GM23338 (cell line): ENCODE data around the gene DAZAP1. TPM values are rescaled to one million over a fixed set of nuclear protein-coding genes. Genes with fewer than 3 reads are reported as not detected.
"Not testable (repeated sequence)": the region's sequence is repeated elsewhere in the genome, so short reads cannot be mapped to it uniquely, and the experiment has no call there.

Experiments used
- ATAC-seq: fragments of 200-7000 bp; cut with Tn5 transposase; 3 replicates; pipeline ENCODE4 v1.9.1; 2020
- DNase-seq: peaks from one replicate; pipeline ENCODE4 v3.0.0-alpha.2; 2015; ENCODE audit warnings: low spot score
- H2AFZ ChIP-seq: fragments of 200-600 bp; sonication (generic); 2 replicates; pipeline ENCODE4 v1.8.0; 2016; ENCODE audit warnings: antibody characterized with exemption, mild to moderate bottlenecking, moderate library complexity
- H3F3A ChIP-seq: fragments of 200-600 bp; sonication (generic); replicated peaks from 2 replicates; pipeline ENCODE4 v1.8.0; 2017; ENCODE audit warnings: antibody characterized with exemption, mixed run types, low read depth
- H3K27ac ChIP-seq: fragments of 200-600 bp; sonication (generic); 2 replicates; pipeline ENCODE4 v1.6.1; 2016; ENCODE audit warnings: low read depth
- H3K27me3 ChIP-seq: fragments of 200-600 bp; sonication (generic); 2 replicates; pipeline ENCODE4 v1.8.0; 2016; ENCODE audit warnings: mild to moderate bottlenecking, mixed run types, moderate library complexity; ENCODE audit not compliant: insufficient read depth
- H3K36me3 ChIP-seq: fragments of 200-600 bp; sonication (generic); 2 replicates; pipeline ENCODE4 v1.8.0; 2016; ENCODE audit warnings: mild to moderate bottlenecking; ENCODE audit not compliant: insufficient read depth
- H3K4me1 ChIP-seq: fragments of 200-600 bp; sonication (generic); 2 replicates; pipeline ENCODE4 v1.8.0; 2016; ENCODE audit warnings: mild to moderate bottlenecking, moderate library complexity; ENCODE audit not compliant: insufficient read depth
- H3K4me2 ChIP-seq: fragments of 200-600 bp; sonication (generic); 2 replicates; pipeline ENCODE4 v1.7.1; 2017; ENCODE audit warnings: mixed run types
- H3K4me3 ChIP-seq: fragments of 200-600 bp; sonication (generic); 2 replicates; pipeline ENCODE4 v1.6.1; 2016; ENCODE audit warnings: mixed run types
- H3K79me2 ChIP-seq: fragments of 200-600 bp; sonication (generic); replicated peaks from 2 replicates; pipeline ENCODE4 v1.8.0; 2017; ENCODE audit warnings: mild to moderate bottlenecking; ENCODE audit not compliant: insufficient read depth
- H3K9me2 ChIP-seq: fragments of 200-600 bp; sonication (generic); 2 replicates; pipeline ENCODE4 v1.8.0; 2017; ENCODE audit not compliant: insufficient read depth
- H4K20me1 ChIP-seq: fragments of 200-600 bp; sonication (generic); replicated peaks from 2 replicates; pipeline ENCODE4 v1.8.0; 2017; ENCODE audit warnings: mild to moderate bottlenecking; ENCODE audit not compliant: insufficient read depth
- H3K27ac Mint-ChIP-seq: 2 replicates; pipeline ENCODE4 v1.8.0; 2020; ENCODE audit warnings: inconsistent platforms, mild to moderate bottlenecking, moderate library complexity, mixed read lengths
- H3K27me3 Mint-ChIP-seq: 3 replicates; pipeline ENCODE4 v1.8.0; 2022; ENCODE audit warnings: low read depth, mild to moderate bottlenecking, moderate library complexity, mixed read lengths, inconsistent platforms; ENCODE audit not compliant: insufficient read depth, poor library complexity
- H3K36me3 Mint-ChIP-seq: 3 replicates; pipeline ENCODE4 v1.8.0; 2021; ENCODE audit warnings: low read depth, mild to moderate bottlenecking, inconsistent platforms, moderate library complexity, mixed read lengths
- H3K4me1 Mint-ChIP-seq: 3 replicates; pipeline ENCODE4 v1.8.0; 2020; ENCODE audit warnings: mild to moderate bottlenecking, inconsistent platforms, mixed read lengths
- H3K4me3 Mint-ChIP-seq: 3 replicates; pipeline ENCODE4 v1.8.0; 2021; ENCODE audit warnings: moderate library complexity, mild to moderate bottlenecking, inconsistent platforms, mixed read lengths
- H3K9me3 Mint-ChIP-seq: 3 replicates; pipeline ENCODE4 v1.8.0; 2020; ENCODE audit warnings: moderate library complexity, mild to moderate bottlenecking, inconsistent platforms, mixed read lengths
- CREB1 ChIP-seq: fragments of 250-450 bp; sonication (Bioruptor Pico); IDR thresholded peaks from 2 replicates; pipeline ENCODE4 v1.5.0; 2020; ENCODE audit warnings: low read depth, mild to moderate bottlenecking, moderate library complexity
- JUNB ChIP-seq: IDR thresholded peaks from one replicate; pipeline ENCODE4 v1.6.1; 2016; ENCODE audit warnings: antibody characterized with exemption; ENCODE audit not compliant: unreplicated experiment
- NANOG ChIP-seq: IDR thresholded peaks from 2 replicates; pipeline ENCODE4 v1.6.1; 2016; ENCODE audit warnings: antibody characterized with exemption, borderline replicate concordance
- POLR2AphosphoS5 ChIP-seq: IDR thresholded peaks from 2 replicates; pipeline ENCODE4 v1.6.1; 2016; ENCODE audit warnings: antibody characterized with exemption, low read depth
- REST ChIP-seq: IDR thresholded peaks from one replicate; pipeline ENCODE4 v1.6.1; 2018; ENCODE audit warnings: antibody characterized with exemption; ENCODE audit not compliant: unreplicated experiment
- STAT1 ChIP-seq: IDR thresholded peaks from one replicate; pipeline ENCODE4 v1.6.1; 2016; ENCODE audit warnings: antibody characterized with exemption; ENCODE audit not compliant: unreplicated experiment
- ZNF114 ChIP-seq: fragments of 250-450 bp; sonication (Bioruptor Pico); IDR thresholded peaks from 2 replicates; pipeline ENCODE4 v1.5.0; 2020; ENCODE audit warnings: mild to moderate bottlenecking, moderate library complexity
- ZNF331 ChIP-seq: fragments of 250-450 bp; sonication (Bioruptor Pico); IDR thresholded peaks from 2 replicates; pipeline ENCODE4 v1.5.0; 2020; ENCODE audit warnings: low read depth, mild to moderate bottlenecking, moderate library complexity
- polyA plus RNA-seq: library from polyadenylated mRNA; unstranded; fragments of >200 nt; fragmentation: Nextera tagmentation; extraction: Ambion mirVana; gene quantifications from 2 replicates; pipeline ENCODE4 v1.2.1, GENCODE V29; 2016
- total RNA-seq: library from RNA; depleted of rRNA; stranded (reverse); fragments of >200 nt; shearing (Covaris generic); gene quantifications from 2 replicates; pipeline ENCODE4 v1.2.3, GENCODE V29; 2014
- TF ChIP-seq, protein P1 (sequence below), 2 experiments: fragments of 200-600 bp in 1 of 2; sonication (generic) in 1 of 2; conservative IDR thresholded peaks; 2 replicates each; pipeline versions ENCODE4 v1.5.1 to v1.6.1; 2016 to 2017; ENCODE audit warnings: antibody characterized with exemption in 2 of 2, low read depth in 2 of 2, mild to moderate bottlenecking in 2 of 2, moderate library complexity in 1 of 2

The DAZAP1 gene
- total and polyA plus RNA-seq, 2 experiments from 2014 or later = 44.1 to 194 TPM

GRCh38 chr19:1418951-1419738, 11.8 kb downstream of the DAZAP1 start:
- Histone ChIP-seq H4K20me1 (peaks cover 60% of the 10 kb centered on the region), H3K9me2 (no peaks in the 10 kb centered on the region), H3K36me3 (peaks cover 31% of the 10 kb centered on the region), H3K27ac (no peak overlapping the region), H3K4me1 (peaks cover 27% of the 10 kb centered on the region), H3K4me3 (no peak overlapping the region), H2AFZ (no peak overlapping the region), H3F3A (peaks cover 35% of the 10 kb centered on the region), H3K4me2 (no peak overlapping the region), H3K27me3 (no peaks in the 10 kb centered on the region), H3K79me2 (peaks cover 89% of the 10 kb centered on the region)
- Mint-ChIP-seq H3K4me3 (no peak overlapping the region; the same call in 2 of the 3 replicates), H3K9me3 (no peaks in the 10 kb centered on the region), H3K36me3 (peaks cover 67% of the 10 kb centered on the region), H3K27me3 (peaks cover 27% of the 10 kb centered on the region), H3K27ac (peak overlapping the region; percentile 50; the same call in 1 of the 2 replicates), H3K4me1 (peaks cover 55% of the 10 kb centered on the region)
- ATAC-seq = no peak
- DNase-seq = no peak
- no peak for TF ChIP-seq REST
- no peak for TF ChIP-seq STAT1
- no peak for TF ChIP-seq CREB1
- no peak for TF ChIP-seq ZNF114

DNA sequence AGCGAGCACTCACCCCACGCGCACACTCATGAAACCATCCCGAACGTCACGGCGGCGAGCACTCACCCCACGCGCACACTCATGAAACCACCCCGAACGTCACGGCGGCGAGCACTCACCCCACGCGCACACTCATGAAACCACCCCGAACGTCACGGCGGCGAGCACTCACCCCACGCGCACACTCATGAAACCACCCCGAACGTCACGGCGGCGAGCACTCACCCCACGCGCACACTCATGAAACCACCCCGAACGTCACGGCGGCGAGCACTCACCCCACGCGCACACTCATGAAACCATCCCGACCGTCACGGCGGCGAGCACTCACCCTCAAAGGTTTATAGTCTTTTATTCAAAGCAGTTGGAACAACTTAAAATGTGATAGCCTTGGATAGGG, 12.7 kb downstream of the DAZAP1 start:
- Mint-ChIP-seq H3K27me3 (peaks cover 23% of the 10 kb centered on the region), H3K36me3 (peaks cover 76% of the 10 kb centered on the region), H3K4me1 (peaks cover 57% of the 10 kb centered on the region)
- peaks cover 35% of the 10 kb centered on the region for H3F3A ChIP-seq
- not testable (repeated sequence) for H2AFZ ChIP-seq, H3K4me3 Mint-ChIP-seq, H3K9me2 ChIP-seq, H3K9me3 Mint-ChIP-seq, ATAC-seq, H3K27me3 ChIP-seq, DNase-seq, H3K4me3 ChIP-seq, H3K27ac Mint-ChIP-seq, H3K4me2 ChIP-seq, H3K27ac ChIP-seq
- peaks cover 19% of the 10 kb centered on the region for H3K4me1 ChIP-seq
- H3K36me3 ChIP-seq = peaks cover 31% of the 10 kb centered on the region
- peaks cover 63% of the 10 kb centered on the region for H4K20me1 ChIP-seq
- peaks cover 87% of the 10 kb centered on the region for H3K79me2 ChIP-seq

GRCh38 chr19:1420590-1420989, 13.2 kb downstream of the DAZAP1 start:
- ATAC-seq (no peak), DNase-seq (no peak)
- Histone ChIP-seq H3K36me3 (peaks cover 36% of the 10 kb centered on the region), H3K79me2 (peaks cover 85% of the 10 kb centered on the region), H3K4me3 (no peak overlapping the region), H4K20me1 (peaks cover 63% of the 10 kb centered on the region), H3K9me2 (no peaks in the 10 kb centered on the region), H3K27me3 (no peaks in the 10 kb centered on the region), H3K4me2 (no peak overlapping the region), H3F3A (peaks cover 40% of the 10 kb centered on the region), H3K27ac (peak overlapping the region; percentile 50), H2AFZ (no peak overlapping the region), H3K4me1 (peaks cover 14% of the 10 kb centered on the region)
- TF ChIP-seq REST (no peak), ZNF114 (no peak), JUNB (no peak), NANOG (no peak), STAT1 (no peak), CREB1 (no peak), POLR2AphosphoS5 (no peak), ZNF331 (CRISPR knock-in tag) (no peak)
- TF ChIP-seq, protein P1, sequence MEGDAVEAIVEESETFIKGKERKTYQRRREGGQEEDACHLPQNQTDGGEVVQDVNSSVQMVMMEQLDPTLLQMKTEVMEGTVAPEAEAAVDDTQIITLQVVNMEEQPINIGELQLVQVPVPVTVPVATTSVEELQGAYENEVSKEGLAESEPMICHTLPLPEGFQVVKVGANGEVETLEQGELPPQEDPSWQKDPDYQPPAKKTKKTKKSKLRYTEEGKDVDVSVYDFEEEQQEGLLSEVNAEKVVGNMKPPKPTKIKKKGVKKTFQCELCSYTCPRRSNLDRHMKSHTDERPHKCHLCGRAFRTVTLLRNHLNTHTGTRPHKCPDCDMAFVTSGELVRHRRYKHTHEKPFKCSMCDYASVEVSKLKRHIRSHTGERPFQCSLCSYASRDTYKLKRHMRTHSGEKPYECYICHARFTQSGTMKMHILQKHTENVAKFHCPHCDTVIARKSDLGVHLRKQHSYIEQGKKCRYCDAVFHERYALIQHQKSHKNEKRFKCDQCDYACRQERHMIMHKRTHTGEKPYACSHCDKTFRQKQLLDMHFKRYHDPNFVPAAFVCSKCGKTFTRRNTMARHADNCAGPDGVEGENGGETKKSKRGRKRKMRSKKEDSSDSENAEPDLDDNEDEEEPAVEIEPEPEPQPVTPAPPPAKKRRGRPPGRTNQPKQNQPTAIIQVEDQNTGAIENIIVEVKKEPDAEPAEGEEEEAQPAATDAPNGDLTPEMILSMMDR (conservative IDR thresholded peaks at IDR 0.05; ENCODE audit: low read depth in 2 of 2) = no peak
- Mint-ChIP-seq H3K36me3 (peaks cover 82% of the 10 kb centered on the region), H3K9me3 (no peaks in the 10 kb centered on the region), H3K27me3 (peaks cover 19% of the 10 kb centered on the region), H3K27ac (no peak overlapping the region; the same call in 1 of the 2 replicates), H3K4me1 (peaks cover 53% of the 10 kb centered on the region), H3K4me3 (no peak overlapping the region)
